ENCODE results near the gene PCNX2. TPM values are rescaled to one million over a fixed set of nuclear protein-coding genes. Genes with fewer than 3 reads are reported as not detected.
A peak's percentile ranks its signal among the peaks of the same experiment; 100 is the strongest.

The PCNX2 gene
- total RNA-seq, 8 experiments from 2014 or later, result 3.6 to 40.8 (median 27.9) TPM

GRCh38 chr1:233328142-233328921, 32.8 kb upstream of the PCNX2 start:
- in situ Hi-C loops (cut with MboI; ENCODE audit: low pct_unique_long_range_greater_than_20kb in 2 of 9, low sequenced_read_pairs in 9 of 9, unreplicated experiment in 9 of 9), result no loop called here
- WGBS, 10 experiments, result 2 to 7% (median 3%) methylated on average over 3 to 22 of the region's 96 CpGs; no CpG with 5 or more reads in 6 of the 10 experiments
- peak; percentile 33 to 60 (median 48) for ATAC-seq (replicated peaks in 6 of 8)
- Histone ChIP-seq H3K4me1 (replicated peaks in 1 of 2) (peaks cover 11 to 13% of the 10 kb centered on the region in 2 donors), H3K27ac (peak overlapping the region in 1 of 2 donors; percentile 4), H3K4me3 (peak overlapping the region; percentile 41 to 68 (median 61))

DNA sequence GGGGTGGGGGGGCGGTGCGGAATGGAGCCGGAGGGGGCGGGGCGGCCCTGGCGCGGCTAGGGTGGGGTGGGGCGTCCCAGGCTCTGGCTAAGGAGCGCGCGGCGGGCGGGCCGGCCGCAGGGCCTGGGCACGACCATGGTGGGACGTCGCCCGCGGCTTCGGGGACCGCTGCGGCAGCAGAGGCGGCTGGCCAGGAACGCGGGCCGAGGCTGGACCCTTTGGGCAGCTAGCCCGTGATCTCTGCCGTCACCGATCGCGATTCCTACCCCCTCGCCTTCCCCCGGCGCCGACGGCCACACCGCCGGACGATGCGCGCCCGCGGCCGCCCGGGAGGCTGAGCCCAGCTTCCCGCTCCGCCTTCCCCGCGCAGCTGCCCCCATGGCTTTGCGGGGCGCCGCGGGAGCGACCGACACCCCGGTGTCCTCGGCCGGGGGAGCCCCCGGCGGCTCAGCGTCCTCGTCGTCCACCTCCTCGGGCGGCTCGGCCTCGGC, 32.2 kb upstream of the PCNX2 start, which contains the start of gene MAP3K21:
MAP3K21 (plus strand) TSS at position 74 of the 491 bp plus-strand sequence; CDS start at position 379, 305 bp downstream.
- Histone ChIP-seq H3K27ac (peak within 1 kb of the TSS in 1 of 2 donors; percentile 4), H3K4me3 (peak within 1 kb of the TSS; percentile 41 to 68 (median 61)), H3K4me1 (replicated peaks in 1 of 2) (peaks cover 11 to 13% of the 10 kb centered on the region in 2 donors)
- in situ Hi-C loops (cut with MboI; ENCODE audit: low pct_unique_long_range_greater_than_20kb in 2 of 9, low sequenced_read_pairs in 9 of 9, unreplicated experiment in 9 of 9), result no loop called here
- WGBS, 10 experiments, result 0% methylated on average over 3 of the region's 68 CpGs; no CpG with 5 or more reads in 9 of the 10 experiments
- peak; percentile 59 to 74 (median 71) for ATAC-seq (replicated peaks in 6 of 8)

- in situ Hi-C loops (cut with MboI; ENCODE audit: low pct_unique_long_range_greater_than_20kb in 2 of 9, low sequenced_read_pairs in 9 of 9, unreplicated experiment in 9 of 9), result no loop called here
- Histone ChIP-seq H3K4me1 (replicated peaks in 1 of 2) (peaks cover 11 to 13% of the 10 kb centered on the region in 2 donors), H3K27ac (no peak overlapping the region), H3K4me3 (peak overlapping the region; percentile 41 to 68 (median 61))
- peak; percentile 52 to 90 (median 80) for ATAC-seq (replicated peaks in 6 of 8)
- WGBS, 10 experiments, result 0 to 60% (median 16%) methylated on average over 1 to 17 of the region's 49 CpGs; no CpG with 5 or more reads in 2 of the 10 experiments
Observed at GRCh38 chr1:233326811-233327650, 31.5 kb upstream of the PCNX2 start.

DNA sequence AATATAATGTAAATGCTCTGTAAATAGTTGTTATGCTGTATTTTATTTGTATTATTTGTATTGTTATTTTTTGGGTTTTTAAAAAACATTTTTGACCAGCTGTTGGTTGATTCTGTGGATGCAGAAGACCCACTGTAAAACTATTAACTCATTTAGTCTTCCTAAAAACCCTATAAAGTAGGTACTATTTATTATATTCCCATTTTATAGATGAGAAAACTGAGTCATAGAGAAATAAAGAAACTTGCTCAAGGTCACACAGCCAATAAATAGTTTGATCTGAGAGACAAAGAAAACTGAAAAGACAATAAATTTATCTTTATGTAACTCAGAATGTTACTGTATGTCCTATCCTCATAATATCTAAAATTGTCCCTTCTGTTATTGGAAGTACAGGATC, 30.8 kb upstream of the PCNX2 start:
- no peak overlapping the region for H3K27ac ChIP-seq
- H3K4me1 ChIP-seq (replicated peaks in 1 of 2), result peaks cover 11 to 13% of the 10 kb centered on the region in 2 donors
- in situ Hi-C loops (cut with MboI; ENCODE audit: low pct_unique_long_range_greater_than_20kb in 2 of 9, low sequenced_read_pairs in 9 of 9, unreplicated experiment in 9 of 9), result no loop called here
- no peak overlapping the region for H3K4me3 ChIP-seq
- ATAC-seq (replicated peaks in 6 of 8), result no peak

DNA sequence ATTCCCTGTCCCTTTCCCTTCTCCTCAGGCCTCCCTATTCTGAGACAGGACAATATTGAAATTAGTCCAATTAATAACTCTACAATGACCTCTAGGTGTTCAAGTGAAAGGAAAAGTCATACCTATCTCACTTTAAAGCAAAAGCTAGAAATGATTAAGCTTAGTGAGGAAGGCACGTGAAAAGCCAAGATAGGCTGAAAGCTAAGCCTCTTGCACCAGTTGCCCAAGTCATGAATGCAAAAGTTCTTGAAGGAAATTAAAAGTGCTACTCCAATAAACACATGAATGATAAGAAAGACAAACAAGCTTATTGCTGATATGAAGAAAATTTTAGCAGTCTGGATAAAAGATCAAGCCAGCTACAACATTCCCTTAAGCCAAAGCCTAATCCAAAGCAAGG, 28.2 kb upstream of the PCNX2 start:
- peaks cover 0 to under 1% of the 10 kb centered on the region in 2 donors for H3K4me1 ChIP-seq (replicated peaks in 1 of 2)
- no peak for ATAC-seq (replicated peaks in 6 of 8)
- no peak overlapping the region for H3K4me3 ChIP-seq
- WGBS, 10 experiments, result 50 to 100% (median 100%) methylated on average over 1 of the region's 1 CpG; no CpG with 5 or more reads in 4 of the 10 experiments
- in situ Hi-C loops (cut with MboI; ENCODE audit: low pct_unique_long_range_greater_than_20kb in 2 of 9, low sequenced_read_pairs in 9 of 9, unreplicated experiment in 9 of 9), result no loop called here
- H3K27ac ChIP-seq, result no peak overlapping the region

DNA sequence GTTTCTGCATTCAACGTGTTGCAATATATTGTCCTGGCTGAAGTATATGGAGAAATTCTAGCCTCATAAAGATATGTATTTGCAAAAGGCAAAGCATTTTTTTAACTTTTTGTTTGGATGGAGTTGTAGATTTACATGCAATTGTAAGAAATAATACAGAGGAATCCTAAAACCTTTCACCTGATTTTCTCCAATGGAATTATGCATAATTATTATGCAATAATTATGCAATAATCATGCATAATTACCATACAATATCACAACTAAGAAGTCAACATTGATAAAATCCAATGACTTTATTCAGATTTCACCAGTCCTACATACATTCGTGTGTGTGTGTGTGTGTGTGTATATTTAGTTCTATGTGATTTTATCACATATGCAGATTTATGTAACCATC, 24.5 kb upstream of the PCNX2 start:
- Histone ChIP-seq H3K4me3 (no peak overlapping the region), H3K27ac (no peak overlapping the region), H3K4me1 (replicated peaks in 1 of 2) (no peaks in the 10 kb centered on the region)
- in situ Hi-C loops (cut with MboI; ENCODE audit: low pct_unique_long_range_greater_than_20kb in 2 of 9, low sequenced_read_pairs in 9 of 9, unreplicated experiment in 9 of 9), result no loop called here
- WGBS, 10 experiments, result 0 to 100% (median 85%) methylated on average over 1 to 2 of the region's 2 CpGs
- ATAC-seq (replicated peaks in 6 of 8), result no peak

DNA sequence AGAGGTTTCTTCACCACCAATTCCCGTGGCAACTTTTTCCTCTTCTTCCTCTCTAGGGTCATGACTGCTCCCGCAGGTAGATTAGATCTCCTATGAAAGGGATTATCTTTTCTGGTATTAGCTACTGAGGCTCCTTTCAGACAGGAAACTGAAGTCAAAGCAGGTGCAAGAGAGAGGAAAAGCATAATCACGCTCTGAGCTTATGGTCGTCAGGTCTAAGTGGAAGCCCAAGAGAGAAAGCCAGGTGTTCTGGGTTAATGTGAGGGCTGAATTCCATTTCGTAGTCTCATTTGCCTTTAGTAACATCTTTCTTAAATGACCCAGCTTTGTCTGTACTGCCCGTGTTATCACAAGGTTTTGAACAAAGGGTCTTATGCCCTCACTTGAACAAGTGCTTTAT, 23.7 kb upstream of the PCNX2 start:
- in situ Hi-C loops (cut with MboI; ENCODE audit: low pct_unique_long_range_greater_than_20kb in 2 of 9, low sequenced_read_pairs in 9 of 9, unreplicated experiment in 9 of 9), result no loop called here
- WGBS, 10 experiments, result 11 to 94% (median 66%) methylated on average over 2 to 6 of the region's 6 CpGs
- no peak overlapping the region for H3K4me3 ChIP-seq
- H3K4me1 ChIP-seq (replicated peaks in 1 of 2), result no peaks in the 10 kb centered on the region
- no peak overlapping the region for H3K27ac ChIP-seq
- no peak for ATAC-seq (replicated peaks in 6 of 8)

DNA sequence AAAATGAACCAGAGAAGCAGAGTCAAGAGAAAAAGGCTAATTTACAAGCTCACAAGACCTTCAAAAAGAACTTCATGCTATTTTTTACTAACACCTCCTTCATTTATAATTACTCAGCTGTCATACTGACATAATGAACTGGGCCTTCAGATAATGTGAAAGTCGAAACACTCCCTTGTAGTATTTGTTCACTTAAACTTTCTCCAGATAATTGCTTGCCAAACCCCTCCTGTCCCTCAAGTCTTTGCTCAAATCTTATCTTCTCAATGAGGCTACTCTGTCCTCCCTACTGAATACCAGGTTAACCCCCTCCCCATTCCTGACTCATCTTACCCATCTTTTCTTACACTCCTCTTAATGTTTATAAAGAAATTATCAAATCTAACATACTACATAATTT, 20.9 kb upstream of the PCNX2 start:
- Histone ChIP-seq H3K4me3 (no peak overlapping the region), H3K27ac (no peak overlapping the region), H3K4me1 (replicated peaks in 1 of 2) (no peaks in the 10 kb centered on the region)
- no peak for ATAC-seq (replicated peaks in 6 of 8)
- WGBS, 10 experiments, result 29 to 100% (median 70%) methylated on average over 1 of the region's 1 CpG; no CpG with 5 or more reads in 1 of the 10 experiments
- in situ Hi-C loops (cut with MboI; ENCODE audit: low pct_unique_long_range_greater_than_20kb in 2 of 9, low sequenced_read_pairs in 9 of 9, unreplicated experiment in 9 of 9), result no loop called here

GRCh38 chr1:233315718-233316301, 20.3 kb upstream of the PCNX2 start:
- WGBS, 10 experiments, result 40 to 100% (median 87%) methylated on average over 1 of the region's 1 CpG; no CpG with 5 or more reads in 2 of the 10 experiments
- ATAC-seq (replicated peaks in 6 of 8), result no peak
- in situ Hi-C loops (cut with MboI; ENCODE audit: low pct_unique_long_range_greater_than_20kb in 2 of 9, low sequenced_read_pairs in 9 of 9, unreplicated experiment in 9 of 9), result no loop called here

DNA sequence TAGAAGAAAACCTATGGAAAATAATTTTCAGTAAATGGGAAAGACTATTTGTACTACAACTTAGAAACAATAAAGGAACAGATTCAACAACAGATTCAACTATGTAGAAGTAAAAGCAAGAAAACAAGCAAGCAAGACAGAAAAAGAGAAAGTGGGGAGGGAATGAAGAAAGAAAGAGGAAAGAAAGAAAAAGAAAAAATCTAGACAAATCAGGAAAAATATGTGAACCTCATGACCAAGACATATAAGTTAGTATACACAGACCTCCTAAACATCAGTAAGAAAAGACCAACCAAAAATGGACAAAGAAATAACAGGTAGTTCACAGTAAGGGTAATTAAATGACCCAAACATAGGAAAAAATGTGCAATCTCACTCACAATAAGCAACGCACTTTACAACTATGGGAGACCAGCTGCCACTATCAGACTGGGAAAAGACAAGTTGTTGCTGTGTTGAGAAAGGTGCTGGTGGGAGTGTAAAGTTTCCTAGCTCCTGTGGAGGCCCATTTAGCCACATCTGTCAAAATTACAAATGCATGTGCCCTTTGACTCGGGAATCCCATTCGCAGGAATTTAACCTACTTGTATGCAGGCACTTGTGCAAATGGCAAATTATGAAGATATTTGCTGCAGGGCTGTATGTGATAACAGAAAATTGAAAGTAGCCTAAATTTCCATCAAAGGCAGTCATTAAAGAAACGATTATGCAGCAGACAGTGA, 18.1 kb upstream of the PCNX2 start:
- 14 to 73% (median 45%) methylated on average over 2 to 4 of the region's 4 CpGs for WGBS, 10 experiments
- Histone ChIP-seq H3K4me3 (no peak overlapping the region), H3K4me1 (replicated peaks in 1 of 2) (no peaks in the 10 kb centered on the region), H3K27ac (no peak overlapping the region)
- in situ Hi-C loops (cut with MboI; ENCODE audit: low pct_unique_long_range_greater_than_20kb in 2 of 9, low sequenced_read_pairs in 9 of 9, unreplicated experiment in 9 of 9), result no loop called here
- ATAC-seq (replicated peaks in 6 of 8), result no peak

More at GRCh38 chr1:233315718-233316301, 20.3 kb upstream of the PCNX2 start:
- H3K4me3 ChIP-seq, result no peak overlapping the region
- no peaks in the 10 kb centered on the region for H3K4me1 ChIP-seq (replicated peaks in 1 of 2)
- H3K27ac ChIP-seq, result no peak overlapping the region

- in situ Hi-C loops (cut with MboI; ENCODE audit: low pct_unique_long_range_greater_than_20kb in 2 of 9, low sequenced_read_pairs in 9 of 9, unreplicated experiment in 9 of 9), result no loop called here
- 0 to 6% (median 0%) methylated on average over 1 of the region's 1 CpG; no CpG with 5 or more reads in 1 of the 10 experiments for WGBS, 10 experiments
- Histone ChIP-seq H3K4me3 (no peak overlapping the region), H3K27ac (no peak overlapping the region), H3K4me1 (replicated peaks in 1 of 2) (no peaks in the 10 kb centered on the region)
- ATAC-seq (replicated peaks in 6 of 8), result peak in 5 of 8 experiments; percentile 20 to 43 (median 36)
Observed at GRCh38 chr1:233304489-233305102, 9.1 kb upstream of the PCNX2 start.

- Histone ChIP-seq H3K4me3 (no peak overlapping the region), H3K27ac (no peak overlapping the region), H3K4me1 (replicated peaks in 1 of 2) (peaks cover 0 to 2% of the 10 kb centered on the region in 2 donors)
- no peak for ATAC-seq (replicated peaks in 6 of 8)
- in situ Hi-C loops (cut with MboI; ENCODE audit: low pct_unique_long_range_greater_than_20kb in 2 of 9, low sequenced_read_pairs in 9 of 9, unreplicated experiment in 9 of 9), result no loop called here
- 0 to 71% (median 63%) methylated on average over 1 to 2 of the region's 2 CpGs; no CpG with 5 or more reads in 1 of the 10 experiments for WGBS, 10 experiments
Observed at GRCh38 chr1:233300326-233300725, 4.8 kb upstream of the PCNX2 start.

Measured in motor neuron (in vitro differentiated cells).